Brain microvascular endothelial cell (primary cell): Measurements from ENCODE around the gene SHC2.

Experiments used
- DNase-seq: peaks from one replicate; pipeline ENCODE4 v3.0.0-alpha.2; 2020
- H3K27ac ChIP-seq: fragments of 250-450 bp; sonication (Bioruptor Pico); 2 replicates; pipeline ENCODE4 v1.5.1; 2020; ENCODE audit warnings: mild to moderate bottlenecking, moderate library complexity
- H3K27me3 ChIP-seq: fragments of 250-450 bp; sonication (Bioruptor Pico); replicated peaks from 2 replicates; pipeline ENCODE4 v1.5.1; 2020; ENCODE audit warnings: mild to moderate bottlenecking
- H3K36me3 ChIP-seq: fragments of 250-450 bp; sonication (Bioruptor Pico); replicated peaks from 2 replicates; pipeline ENCODE4 v1.5.1; 2020; ENCODE audit warnings: mild to moderate bottlenecking
- H3K4me3 ChIP-seq: 2 replicates; pipeline ENCODE4 v1.5.1; 2011; ENCODE audit warnings: low read depth, mild to moderate bottlenecking, control low read depth, low read length, moderate library complexity
- in situ Hi-C: cut with HindIII; loops from 2 replicates; pipeline ENCODE4 v1.10.0; 2017; ENCODE audit warnings: low sequenced_read_pairs, low pct_ligation_motif_present
- TF ChIP-seq, protein P1 (sequence below): IDR thresholded peaks from 2 replicates; pipeline ENCODE4 v1.5.1; 2011; ENCODE audit warnings: low read depth, mild to moderate bottlenecking, moderate library complexity, low read length, control low read depth, inconsistent platforms; ENCODE audit errors: missing control alignments

Gene SHC2

DNA sequence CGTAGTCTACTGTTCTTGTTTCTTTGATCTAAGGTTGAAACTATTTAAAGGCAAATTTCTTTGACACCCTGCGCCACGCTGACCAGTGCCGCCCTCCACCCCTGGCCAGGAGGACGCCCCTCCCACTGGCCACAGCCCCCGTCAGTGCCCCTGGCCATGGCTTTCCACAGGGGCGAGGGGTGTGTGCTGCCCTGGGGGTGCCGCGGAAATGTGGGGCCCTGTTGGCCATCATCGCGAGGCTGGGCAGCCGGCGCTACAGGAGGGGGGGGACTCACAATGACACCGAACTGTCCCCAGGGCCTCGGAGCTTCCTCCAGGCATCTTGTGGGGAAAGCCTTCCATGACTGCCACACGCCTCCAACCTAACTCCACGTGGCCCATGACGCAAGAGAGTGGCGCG is 10.9 kb downstream of the SHC2 start:
- DNase-seq, result no peak
- Histone ChIP-seq H3K4me3 (no peak overlapping the region), H3K27ac (no peak overlapping the region), H3K27me3 (no peaks in the 10 kb centered on the region), H3K36me3 (no peaks in the 10 kb centered on the region)
- TF ChIP-seq, protein P1, sequence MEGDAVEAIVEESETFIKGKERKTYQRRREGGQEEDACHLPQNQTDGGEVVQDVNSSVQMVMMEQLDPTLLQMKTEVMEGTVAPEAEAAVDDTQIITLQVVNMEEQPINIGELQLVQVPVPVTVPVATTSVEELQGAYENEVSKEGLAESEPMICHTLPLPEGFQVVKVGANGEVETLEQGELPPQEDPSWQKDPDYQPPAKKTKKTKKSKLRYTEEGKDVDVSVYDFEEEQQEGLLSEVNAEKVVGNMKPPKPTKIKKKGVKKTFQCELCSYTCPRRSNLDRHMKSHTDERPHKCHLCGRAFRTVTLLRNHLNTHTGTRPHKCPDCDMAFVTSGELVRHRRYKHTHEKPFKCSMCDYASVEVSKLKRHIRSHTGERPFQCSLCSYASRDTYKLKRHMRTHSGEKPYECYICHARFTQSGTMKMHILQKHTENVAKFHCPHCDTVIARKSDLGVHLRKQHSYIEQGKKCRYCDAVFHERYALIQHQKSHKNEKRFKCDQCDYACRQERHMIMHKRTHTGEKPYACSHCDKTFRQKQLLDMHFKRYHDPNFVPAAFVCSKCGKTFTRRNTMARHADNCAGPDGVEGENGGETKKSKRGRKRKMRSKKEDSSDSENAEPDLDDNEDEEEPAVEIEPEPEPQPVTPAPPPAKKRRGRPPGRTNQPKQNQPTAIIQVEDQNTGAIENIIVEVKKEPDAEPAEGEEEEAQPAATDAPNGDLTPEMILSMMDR, result no peak
- in situ Hi-C loops, result no loop called here

DNA sequence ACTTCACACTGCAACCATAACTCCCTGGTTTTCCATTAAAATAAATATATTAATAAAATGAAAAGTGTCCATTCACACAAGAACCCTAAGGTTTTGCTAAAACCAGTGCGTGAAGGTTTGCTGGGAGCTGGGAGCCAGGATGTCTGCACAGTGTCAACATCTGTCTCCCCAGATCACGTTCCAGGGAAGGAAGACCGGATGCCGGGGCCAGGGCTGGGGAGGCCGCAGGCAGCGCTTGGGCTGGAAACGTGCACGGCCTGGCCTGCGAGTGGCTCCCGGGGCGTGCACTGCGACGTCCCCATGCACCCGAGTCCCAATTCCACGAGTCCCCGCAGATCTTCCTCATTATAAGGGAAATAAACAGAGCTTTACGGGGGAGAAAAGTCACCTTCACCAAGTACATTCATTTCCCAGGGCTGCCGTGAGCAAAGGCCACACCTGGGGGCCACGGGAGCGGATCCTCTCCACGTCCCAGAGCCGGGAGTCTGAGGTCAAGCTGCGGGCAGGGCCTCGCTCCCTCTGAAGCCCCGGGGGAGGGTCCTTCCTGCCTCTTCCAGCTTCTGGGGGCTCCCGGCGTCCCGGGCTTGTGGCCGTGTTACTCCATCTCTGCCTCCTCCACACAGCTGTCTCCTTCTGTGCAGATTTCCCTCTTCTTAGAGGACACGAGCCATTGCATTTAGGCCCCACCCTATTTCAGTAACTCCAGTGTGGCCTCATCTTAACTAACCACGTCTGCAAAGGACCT is 12.8 kb downstream of the SHC2 start:
- TF ChIP-seq, protein P1, result no peak
- in situ Hi-C loops, result no loop called here
- no peaks in the 10 kb centered on the region for H3K36me3 ChIP-seq
- no peak overlapping the region for H3K27ac ChIP-seq
- H3K27me3 ChIP-seq, result no peaks in the 10 kb centered on the region
- no peak for DNase-seq
- no peak overlapping the region for H3K4me3 ChIP-seq

GRCh38 chr19:447064-447426 is 13.8 kb downstream of the SHC2 start:
- in situ Hi-C loops, result no loop called here
- Histone ChIP-seq H3K36me3 (no peaks in the 10 kb centered on the region), H3K27me3 (no peaks in the 10 kb centered on the region), H3K27ac (no peak overlapping the region), H3K4me3 (no peak overlapping the region)
- TF ChIP-seq, protein P1, result no peak
- DNase-seq, result no peak

DNA sequence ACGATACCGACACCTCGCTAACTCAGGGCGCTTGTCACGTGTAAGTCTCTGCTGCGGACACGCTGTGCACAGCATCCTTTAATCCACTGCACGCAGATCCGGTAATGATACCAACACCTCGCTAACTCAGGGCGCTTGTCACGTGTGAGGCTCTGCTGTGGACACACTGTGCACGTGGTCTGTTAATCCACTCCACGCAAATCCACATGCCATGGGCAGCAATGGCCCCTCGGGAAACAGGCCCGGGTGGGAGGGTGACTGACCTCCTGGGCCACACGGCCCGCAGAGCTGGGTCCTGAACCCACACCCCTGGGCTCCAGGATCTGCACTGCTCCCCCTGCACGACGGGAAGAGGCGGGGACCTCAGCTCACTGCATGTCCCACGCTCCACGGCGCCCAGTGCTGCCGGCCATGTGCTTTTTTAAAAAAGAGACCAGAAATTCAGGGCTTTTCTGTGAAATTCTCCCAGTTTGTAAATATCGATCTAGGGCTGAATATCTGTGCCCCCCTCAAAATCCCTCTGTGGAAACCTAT is 16.1 kb downstream of the SHC2 start:
- no peaks in the 10 kb centered on the region for H3K27me3 ChIP-seq
- H3K27ac ChIP-seq, result no peak overlapping the region
- H3K4me3 ChIP-seq, result no peak overlapping the region
- in situ Hi-C loops, result no loop called here
- H3K36me3 ChIP-seq, result no peaks in the 10 kb centered on the region
- TF ChIP-seq, protein P1, result no peak
- no peak for DNase-seq

GRCh38 chr19:443005-443404 is 17.8 kb downstream of the SHC2 start:
- in situ Hi-C loops, result no loop called here
- H3K4me3 ChIP-seq, result no peak overlapping the region
- H3K36me3 ChIP-seq, result no peaks in the 10 kb centered on the region
- H3K27me3 ChIP-seq, result no peaks in the 10 kb centered on the region
- TF ChIP-seq, protein P1, result no peak
- H3K27ac ChIP-seq, result no peak overlapping the region
- no peak for DNase-seq

DNA sequence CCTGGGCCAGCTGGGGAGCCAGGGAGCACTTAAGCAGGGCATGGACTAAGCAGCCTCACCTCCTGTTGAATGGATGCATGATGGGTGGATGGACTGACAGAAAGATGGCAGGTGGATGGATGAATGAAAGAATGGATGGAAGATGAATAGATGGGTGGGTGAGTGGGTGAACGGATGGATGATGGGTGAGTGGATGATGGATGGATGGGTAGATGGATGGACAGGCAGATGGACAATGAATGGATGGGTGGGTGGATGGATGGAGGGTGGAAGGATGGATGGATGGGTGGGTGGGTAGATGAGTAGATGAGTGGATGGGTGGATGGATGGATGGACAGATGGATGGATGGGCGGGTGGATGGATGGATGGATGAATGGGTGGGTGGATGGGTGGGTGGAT is 18.7 kb downstream of the SHC2 start:
- DNase-seq, result no peak
- Histone ChIP-seq H3K27ac (no peak overlapping the region), H3K27me3 (no peaks in the 10 kb centered on the region), H3K36me3 (no peaks in the 10 kb centered on the region), H3K4me3 (no peak overlapping the region)
- TF ChIP-seq, protein P1, result no peak
- in situ Hi-C loops, result no loop called here
